Measurements from ENCODE around the gene RAB11FIP5.
A peak's percentile ranks its signal among the peaks of the same experiment; 100 is the strongest.

RAB11FIP5 gene

GRCh38 chr2:73092146-73092783 is 20.5 kb downstream of the RAB11FIP5 start:
- Histone ChIP-seq H3K4me1 (ENCODE audit: control insufficient read depth in 1 of 2, insufficient read depth in 2 of 2, low read length in 2 of 2) (peaks cover 0 to 19% of the 10 kb centered on the region in 2 donors), H3K36me3 (ENCODE audit: control insufficient read depth in 1 of 2, insufficient read depth in 2 of 2, low read length in 2 of 2) (peaks cover 0 to 16% of the 10 kb centered on the region in 2 donors), H3K4me3 (ENCODE audit: low read depth in 1 of 2, low read length in 2 of 2) (no peak overlapping the region), H3K9me3 (ENCODE audit: control insufficient read depth in 1 of 2, low read length in 2 of 2) (no peaks in the 10 kb centered on the region), H3K27ac (ENCODE audit: low read length) (no peak overlapping the region), H3K27me3 (ENCODE audit: low read depth, low read length) (no peaks in the 10 kb centered on the region)

GRCh38 chr2:73091696-73092095 is 21.1 kb downstream of the RAB11FIP5 start:
- Histone ChIP-seq H3K27ac (ENCODE audit: low read length) (no peak overlapping the region), H3K27me3 (ENCODE audit: low read depth, low read length) (no peaks in the 10 kb centered on the region), H3K9me3 (ENCODE audit: control insufficient read depth in 1 of 2, low read length in 2 of 2) (no peaks in the 10 kb centered on the region), H3K4me1 (ENCODE audit: control insufficient read depth in 1 of 2, insufficient read depth in 2 of 2, low read length in 2 of 2) (peaks cover 0 to 19% of the 10 kb centered on the region in 2 donors), H3K36me3 (ENCODE audit: control insufficient read depth in 1 of 2, insufficient read depth in 2 of 2, low read length in 2 of 2) (peaks cover 0 to 20% of the 10 kb centered on the region in 2 donors), H3K4me3 (ENCODE audit: low read depth in 1 of 2, low read length in 2 of 2) (no peak overlapping the region)

- Histone ChIP-seq H3K27me3 (ENCODE audit: low read depth, low read length) (no peaks in the 10 kb centered on the region), H3K9me3 (ENCODE audit: control insufficient read depth in 1 of 2, low read length in 2 of 2) (no peaks in the 10 kb centered on the region), H3K4me3 (ENCODE audit: low read depth in 1 of 2, low read length in 2 of 2) (no peak overlapping the region), H3K36me3 (ENCODE audit: control insufficient read depth in 1 of 2, insufficient read depth in 2 of 2, low read length in 2 of 2) (peaks cover 0 to 20% of the 10 kb centered on the region in 2 donors), H3K27ac (ENCODE audit: low read length) (no peak overlapping the region), H3K4me1 (ENCODE audit: control insufficient read depth in 1 of 2, insufficient read depth in 2 of 2, low read length in 2 of 2) (peaks cover 0 to 19% of the 10 kb centered on the region in 2 donors)
Observed at GRCh38 chr2:73091164-73091563, 21.6 kb downstream of the RAB11FIP5 start.

GRCh38 chr2:73089270-73090030 is 23.3 kb downstream of the RAB11FIP5 start:
- peak overlapping the region; percentile 73 for H3K27ac ChIP-seq (ENCODE audit: low read length)
- no peaks in the 10 kb centered on the region for H3K27me3 ChIP-seq (ENCODE audit: low read depth, low read length)
- peaks cover 0 to 19% of the 10 kb centered on the region in 2 donors for H3K4me1 ChIP-seq (ENCODE audit: control insufficient read depth in 1 of 2, insufficient read depth in 2 of 2, low read length in 2 of 2)
- no peaks in the 10 kb centered on the region for H3K9me3 ChIP-seq (ENCODE audit: control insufficient read depth in 1 of 2, low read length in 2 of 2)
- peaks cover 0 to 20% of the 10 kb centered on the region in 2 donors for H3K36me3 ChIP-seq (ENCODE audit: control insufficient read depth in 1 of 2, insufficient read depth in 2 of 2, low read length in 2 of 2)
- no peak overlapping the region for H3K4me3 ChIP-seq (ENCODE audit: low read depth in 1 of 2, low read length in 2 of 2)

- peaks cover 0 to 19% of the 10 kb centered on the region in 2 donors for H3K4me1 ChIP-seq (ENCODE audit: control insufficient read depth in 1 of 2, insufficient read depth in 2 of 2, low read length in 2 of 2)
- no peaks in the 10 kb centered on the region for H3K9me3 ChIP-seq (ENCODE audit: control insufficient read depth in 1 of 2, low read length in 2 of 2)
- no peak overlapping the region for H3K4me3 ChIP-seq (ENCODE audit: low read depth in 1 of 2, low read length in 2 of 2)
- H3K36me3 ChIP-seq (ENCODE audit: control insufficient read depth in 1 of 2, insufficient read depth in 2 of 2, low read length in 2 of 2): peaks cover 0 to 20% of the 10 kb centered on the region in 2 donors
- H3K27me3 ChIP-seq (ENCODE audit: low read depth, low read length): no peaks in the 10 kb centered on the region
- peak overlapping the region; percentile 73 for H3K27ac ChIP-seq (ENCODE audit: low read length)
Observed at GRCh38 chr2:73088703-73089102, 24.0 kb downstream of the RAB11FIP5 start.

- Histone ChIP-seq H3K4me1 (ENCODE audit: control insufficient read depth in 1 of 2, insufficient read depth in 2 of 2, low read length in 2 of 2) (peaks cover 0 to 19% of the 10 kb centered on the region in 2 donors), H3K9me3 (ENCODE audit: control insufficient read depth in 1 of 2, low read length in 2 of 2) (no peaks in the 10 kb centered on the region), H3K27ac (ENCODE audit: low read length) (no peak overlapping the region), H3K36me3 (ENCODE audit: control insufficient read depth in 1 of 2, insufficient read depth in 2 of 2, low read length in 2 of 2) (peaks cover 0 to 20% of the 10 kb centered on the region in 2 donors), H3K4me3 (ENCODE audit: low read depth in 1 of 2, low read length in 2 of 2) (no peak overlapping the region), H3K27me3 (ENCODE audit: low read depth, low read length) (no peaks in the 10 kb centered on the region)
Observed at GRCh38 chr2:73088211-73088610, 24.5 kb downstream of the RAB11FIP5 start.

- H3K4me3 ChIP-seq (ENCODE audit: low read depth in 1 of 2, low read length in 2 of 2): no peak overlapping the region
- H3K36me3 ChIP-seq (ENCODE audit: control insufficient read depth in 1 of 2, insufficient read depth in 2 of 2, low read length in 2 of 2): peaks cover 0 to 20% of the 10 kb centered on the region in 2 donors
- no peaks in the 10 kb centered on the region for H3K27me3 ChIP-seq (ENCODE audit: low read depth, low read length)
- H3K4me1 ChIP-seq (ENCODE audit: control insufficient read depth in 1 of 2, insufficient read depth in 2 of 2, low read length in 2 of 2): peaks cover 0 to 19% of the 10 kb centered on the region in 2 donors
- H3K27ac ChIP-seq (ENCODE audit: low read length): no peak overlapping the region
- H3K9me3 ChIP-seq (ENCODE audit: control insufficient read depth in 1 of 2, low read length in 2 of 2): no peaks in the 10 kb centered on the region
Observed at GRCh38 chr2:73087311-73087710, 25.4 kb downstream of the RAB11FIP5 start.

GRCh38 chr2:73085691-73086090 is 27.1 kb downstream of the RAB11FIP5 start:
- H3K36me3 ChIP-seq (ENCODE audit: control insufficient read depth in 1 of 2, insufficient read depth in 2 of 2, low read length in 2 of 2): peaks cover 0 to 26% of the 10 kb centered on the region in 2 donors
- H3K4me1 ChIP-seq (ENCODE audit: control insufficient read depth in 1 of 2, insufficient read depth in 2 of 2, low read length in 2 of 2): peaks cover 0 to 19% of the 10 kb centered on the region in 2 donors

GRCh38 chr2:73084971-73085370 is 27.8 kb downstream of the RAB11FIP5 start:
- no peak overlapping the region for H3K27ac ChIP-seq (ENCODE audit: low read length)
- H3K4me3 ChIP-seq (ENCODE audit: low read depth in 1 of 2, low read length in 2 of 2): no peak overlapping the region
- H3K4me1 ChIP-seq (ENCODE audit: control insufficient read depth in 1 of 2, insufficient read depth in 2 of 2, low read length in 2 of 2): peaks cover 0 to 15% of the 10 kb centered on the region in 2 donors
- H3K36me3 ChIP-seq (ENCODE audit: control insufficient read depth in 1 of 2, insufficient read depth in 2 of 2, low read length in 2 of 2): peaks cover 0 to 34% of the 10 kb centered on the region in 2 donors
- H3K27me3 ChIP-seq (ENCODE audit: low read depth, low read length): no peaks in the 10 kb centered on the region
- H3K9me3 ChIP-seq (ENCODE audit: control insufficient read depth in 1 of 2, low read length in 2 of 2): no peaks in the 10 kb centered on the region

More at GRCh38 chr2:73085691-73086090, 27.1 kb downstream of the RAB11FIP5 start:
- no peaks in the 10 kb centered on the region for H3K27me3 ChIP-seq (ENCODE audit: low read depth, low read length)
- no peak overlapping the region for H3K27ac ChIP-seq (ENCODE audit: low read length)
- H3K9me3 ChIP-seq (ENCODE audit: control insufficient read depth in 1 of 2, low read length in 2 of 2): no peaks in the 10 kb centered on the region
- H3K4me3 ChIP-seq (ENCODE audit: low read depth in 1 of 2, low read length in 2 of 2): no peak overlapping the region

GRCh38 chr2:73083886-73084800 is 28.6 kb downstream of the RAB11FIP5 start:
- Histone ChIP-seq H3K27me3 (ENCODE audit: low read depth, low read length) (no peaks in the 10 kb centered on the region), H3K9me3 (ENCODE audit: control insufficient read depth in 1 of 2, low read length in 2 of 2) (no peaks in the 10 kb centered on the region), H3K36me3 (ENCODE audit: control insufficient read depth in 1 of 2, insufficient read depth in 2 of 2, low read length in 2 of 2) (peaks cover 0 to 40% of the 10 kb centered on the region in 2 donors), H3K4me3 (ENCODE audit: low read depth in 1 of 2, low read length in 2 of 2) (no peak overlapping the region), H3K27ac (ENCODE audit: low read length) (no peak overlapping the region), H3K4me1 (ENCODE audit: control insufficient read depth in 1 of 2, insufficient read depth in 2 of 2, low read length in 2 of 2) (peaks cover 0 to 6% of the 10 kb centered on the region in 2 donors)

Measured in muscle layer of duodenum (tissue), 2 donors.